C4-2B (cell line): ENCODE results near the gene HDAC4.

Experiments
- H3K27ac ChIP-seq: fragments of 450-650 bp; 2 replicates; pipeline ENCODE4 v1.5.1; 2017
- ZFX ChIP-seq: fragments of 450-650 bp; IDR thresholded peaks from 2 replicates; pipeline ENCODE4 v1.6.1; 2017
- TF ChIP-seq, protein P1 (sequence below): fragments of 450-650 bp; conservative IDR thresholded peaks from 2 replicates; pipeline ENCODE4 v1.5.1; 2017; ENCODE audit warnings: mild to moderate bottlenecking

The HDAC4 gene

DNA sequence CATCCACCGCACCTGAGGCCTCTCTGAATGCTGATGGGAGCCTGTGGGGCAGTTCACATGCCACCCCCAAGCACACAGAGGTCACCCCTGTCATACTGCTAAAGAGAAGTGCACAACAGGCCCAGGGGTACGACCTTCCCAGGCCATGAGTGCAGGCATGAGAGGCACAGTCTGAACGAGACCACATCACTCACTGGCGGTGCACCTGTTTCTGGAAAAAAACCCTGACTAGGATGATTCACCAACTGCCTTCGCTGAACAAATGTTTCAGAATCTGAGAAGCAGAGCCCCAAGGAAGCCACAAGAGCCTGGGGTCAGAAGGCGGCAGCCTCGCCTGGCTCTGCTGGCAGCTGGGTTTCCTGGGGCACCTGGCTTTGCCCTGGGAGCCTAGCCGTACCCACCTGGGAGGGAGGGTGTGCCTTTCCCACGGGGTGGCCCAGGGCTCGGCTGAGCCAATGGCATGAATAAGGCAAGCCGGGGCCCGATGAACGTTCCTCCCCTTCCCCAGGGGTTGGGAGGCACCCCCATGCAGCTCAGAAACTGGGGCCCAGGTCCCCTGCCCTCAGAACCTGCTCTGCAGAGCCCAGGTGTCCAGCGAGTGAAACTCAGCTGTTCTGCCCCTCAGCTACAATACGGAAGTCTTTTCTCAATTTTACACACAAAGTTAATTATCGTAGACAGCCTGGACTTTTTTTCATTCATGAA, 73.8 kb downstream of the HDAC4 start:
- no peak overlapping the region for H3K27ac ChIP-seq
- TF ChIP-seq ZFX, result no peak
- TF ChIP-seq, protein P1, sequence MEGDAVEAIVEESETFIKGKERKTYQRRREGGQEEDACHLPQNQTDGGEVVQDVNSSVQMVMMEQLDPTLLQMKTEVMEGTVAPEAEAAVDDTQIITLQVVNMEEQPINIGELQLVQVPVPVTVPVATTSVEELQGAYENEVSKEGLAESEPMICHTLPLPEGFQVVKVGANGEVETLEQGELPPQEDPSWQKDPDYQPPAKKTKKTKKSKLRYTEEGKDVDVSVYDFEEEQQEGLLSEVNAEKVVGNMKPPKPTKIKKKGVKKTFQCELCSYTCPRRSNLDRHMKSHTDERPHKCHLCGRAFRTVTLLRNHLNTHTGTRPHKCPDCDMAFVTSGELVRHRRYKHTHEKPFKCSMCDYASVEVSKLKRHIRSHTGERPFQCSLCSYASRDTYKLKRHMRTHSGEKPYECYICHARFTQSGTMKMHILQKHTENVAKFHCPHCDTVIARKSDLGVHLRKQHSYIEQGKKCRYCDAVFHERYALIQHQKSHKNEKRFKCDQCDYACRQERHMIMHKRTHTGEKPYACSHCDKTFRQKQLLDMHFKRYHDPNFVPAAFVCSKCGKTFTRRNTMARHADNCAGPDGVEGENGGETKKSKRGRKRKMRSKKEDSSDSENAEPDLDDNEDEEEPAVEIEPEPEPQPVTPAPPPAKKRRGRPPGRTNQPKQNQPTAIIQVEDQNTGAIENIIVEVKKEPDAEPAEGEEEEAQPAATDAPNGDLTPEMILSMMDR, result no peak

DNA sequence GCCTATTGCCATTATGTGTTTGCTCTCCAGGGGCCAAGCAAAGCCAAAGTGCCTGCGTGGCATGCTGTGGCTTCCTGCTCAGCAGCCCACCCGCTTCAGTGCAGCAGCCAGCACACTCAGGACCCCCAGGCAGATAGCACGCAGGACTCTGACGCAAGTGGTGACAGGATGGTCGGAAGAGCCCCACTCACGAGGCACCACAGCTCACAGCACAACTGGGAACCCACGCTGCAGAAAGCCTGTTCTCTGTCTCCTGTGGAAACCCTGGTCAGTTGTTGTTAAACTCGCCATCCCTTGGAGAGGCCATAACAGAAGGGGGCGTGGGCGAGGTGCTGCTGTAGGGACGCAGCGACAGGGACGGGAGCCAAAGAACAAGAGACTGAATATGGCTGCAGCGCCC, 76.4 kb downstream of the HDAC4 start:
- TF ChIP-seq, protein P1, result no peak
- TF ChIP-seq ZFX, result no peak
- H3K27ac ChIP-seq, result no peak overlapping the region

DNA sequence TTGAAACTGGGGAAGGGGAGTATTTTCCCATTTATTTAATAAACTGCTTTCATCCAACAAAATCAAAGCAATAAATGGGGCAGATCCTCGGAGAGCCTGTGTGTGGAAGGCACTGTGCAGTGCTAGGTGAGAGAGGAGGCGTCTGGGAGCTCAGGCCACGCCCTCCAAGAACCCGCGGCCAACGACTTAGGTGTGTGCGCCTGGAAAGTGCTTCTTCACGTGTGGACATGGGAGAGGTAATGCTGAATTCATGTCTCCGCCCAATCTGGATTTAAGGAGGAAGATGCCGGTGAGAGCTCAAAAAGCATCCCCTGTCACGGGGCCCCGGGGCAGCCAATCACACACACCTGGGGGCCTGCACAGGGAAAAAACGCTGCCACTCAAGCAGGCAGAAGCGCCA, 77.4 kb downstream of the HDAC4 start:
- TF ChIP-seq, protein P1, result no peak
- H3K27ac ChIP-seq, result no peak overlapping the region

DNA sequence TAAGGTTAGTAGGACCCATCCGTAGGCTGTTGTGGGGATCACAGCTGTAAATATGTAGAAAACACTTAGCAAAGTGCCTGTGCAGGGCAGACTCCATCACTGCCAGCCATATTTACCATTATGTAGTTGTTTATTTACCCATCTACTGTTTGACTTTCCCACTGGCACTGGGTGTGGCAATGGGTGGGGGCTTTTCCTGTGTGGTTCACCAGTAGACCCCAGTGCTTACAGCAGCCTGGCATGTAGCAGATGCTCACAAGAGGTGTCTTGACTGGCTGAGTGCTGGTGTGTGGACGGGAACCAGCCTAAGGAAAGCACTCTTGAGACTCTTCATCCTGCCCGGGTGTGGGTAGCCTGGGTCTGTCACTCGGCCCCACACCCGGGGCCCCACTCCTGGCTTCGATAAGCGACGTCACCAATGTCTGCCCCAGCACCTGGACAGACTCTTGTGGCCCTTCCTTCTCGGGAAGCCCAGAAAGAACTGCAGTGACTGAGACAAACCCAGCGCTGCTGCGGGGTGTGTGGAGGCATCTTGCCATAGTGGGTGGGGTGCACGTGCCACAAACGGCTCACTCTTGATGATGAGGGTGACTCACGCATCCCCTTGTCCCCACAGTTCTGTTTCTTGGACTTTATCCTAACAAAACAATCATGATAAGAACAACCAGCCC, 78.3 kb downstream of the HDAC4 start:
- H3K27ac ChIP-seq, result no peak overlapping the region
- TF ChIP-seq, protein P1, result no peak
- TF ChIP-seq ZFX, result no peak

DNA sequence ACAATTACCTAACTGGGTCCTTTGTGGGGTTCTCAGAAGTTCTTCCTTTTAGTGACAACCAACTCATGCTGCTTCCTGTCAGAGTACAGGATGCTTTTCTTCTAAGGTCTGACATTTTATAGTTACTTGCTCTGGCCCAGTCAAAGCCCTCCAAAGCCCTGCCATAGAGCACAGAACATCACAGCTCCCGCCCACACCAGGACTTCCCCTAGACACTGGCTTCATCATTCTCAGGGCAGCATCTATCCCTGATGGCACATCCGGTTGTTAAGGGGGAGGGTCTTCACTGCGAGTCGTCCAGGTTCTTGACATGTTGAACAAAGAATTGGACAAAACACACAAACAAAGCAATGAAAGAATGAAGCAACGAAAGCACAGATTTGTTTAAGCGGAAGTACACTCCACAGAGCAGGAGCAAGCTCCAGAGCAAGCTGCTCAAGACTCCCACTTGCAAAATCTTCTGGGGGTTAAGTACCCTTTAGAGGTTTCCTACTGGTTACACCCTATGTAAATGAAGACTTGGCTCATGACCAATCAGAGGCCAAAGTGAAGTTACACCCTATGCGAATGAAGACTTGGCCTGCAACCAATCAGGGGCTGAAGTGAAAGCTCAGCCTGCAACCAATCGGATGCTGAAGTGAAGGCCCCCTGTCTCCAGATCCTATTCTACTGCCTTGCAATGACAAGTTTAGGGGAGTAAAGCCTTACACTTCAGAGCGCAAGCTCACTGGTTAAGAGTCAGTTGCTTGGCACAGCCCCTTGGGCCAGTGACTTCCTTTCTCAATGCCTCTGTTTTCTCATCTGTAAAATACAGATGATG, 79.0 kb downstream of the HDAC4 start:
- H3K27ac ChIP-seq, result no peak overlapping the region

DNA sequence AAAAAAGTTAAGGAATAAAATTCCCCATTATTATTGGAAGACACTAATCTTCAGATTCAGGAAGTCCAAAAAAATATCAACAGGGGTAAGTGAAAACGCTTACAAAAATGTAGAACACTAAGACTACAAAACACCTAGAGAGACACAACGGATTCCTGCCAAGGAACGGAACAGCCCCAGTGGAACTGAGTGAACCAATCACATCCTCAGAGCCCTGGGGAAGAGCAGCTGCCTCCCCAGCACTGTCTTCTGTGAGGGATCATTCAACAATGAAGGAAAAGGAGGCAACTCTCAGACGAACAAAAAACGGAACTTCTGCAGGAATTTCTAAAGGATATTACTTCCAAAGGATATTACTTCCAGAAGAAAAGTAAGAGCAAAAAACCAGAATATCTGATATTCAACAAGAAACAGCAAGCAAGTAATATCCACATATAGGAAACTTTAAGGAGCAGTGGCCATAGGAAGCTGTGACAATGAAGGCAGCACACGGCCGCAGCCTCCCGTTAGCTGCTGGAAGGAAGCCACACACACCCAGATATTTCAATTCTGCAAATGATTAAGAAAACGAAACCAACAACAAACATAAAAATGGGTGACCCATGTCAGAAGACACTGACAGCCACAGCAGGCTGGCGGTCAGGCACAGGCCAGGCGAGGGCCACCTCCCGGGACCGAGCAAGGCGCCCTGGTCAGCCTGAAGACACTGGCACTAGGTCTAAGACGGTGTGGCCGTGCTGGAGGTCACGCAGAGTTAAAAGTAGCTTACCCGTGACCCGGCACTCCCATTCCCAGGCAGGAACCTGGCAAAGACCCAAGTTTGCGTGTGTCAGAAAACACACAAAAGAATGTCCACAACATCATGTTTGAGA, 81.8 kb downstream of the HDAC4 start:
- no peak overlapping the region for H3K27ac ChIP-seq
- TF ChIP-seq, protein P1, result no peak

More for the DNA sequence above, 79.0 kb downstream of the HDAC4 start:
- no peak for TF ChIP-seq ZFX
- TF ChIP-seq, protein P1, result no peak
